OCI-LY7 (cell line): ENCODE measurements around the gene DMAC1.

Experiments used
- EZH2phosphoT487 ChIP-seq: fragments of 200-600 bp; sonication (generic); IDR thresholded peaks from 2 replicates; pipeline ENCODE4 v1.6.1; 2018; ENCODE audit warnings: low read depth, borderline replicate concordance, mild to moderate bottlenecking, mixed run types, antibody characterized with exemption, low read length, moderate library complexity, mixed read lengths
- TF ChIP-seq, protein P1 (sequence below): fragments of 200-600 bp; sonication (generic); conservative IDR thresholded peaks from 2 replicates; pipeline ENCODE4 v1.5.1; 2014; ENCODE audit warnings: mild to moderate bottlenecking, antibody characterized with exemption, low read length, moderate library complexity, mixed read lengths

DNA sequence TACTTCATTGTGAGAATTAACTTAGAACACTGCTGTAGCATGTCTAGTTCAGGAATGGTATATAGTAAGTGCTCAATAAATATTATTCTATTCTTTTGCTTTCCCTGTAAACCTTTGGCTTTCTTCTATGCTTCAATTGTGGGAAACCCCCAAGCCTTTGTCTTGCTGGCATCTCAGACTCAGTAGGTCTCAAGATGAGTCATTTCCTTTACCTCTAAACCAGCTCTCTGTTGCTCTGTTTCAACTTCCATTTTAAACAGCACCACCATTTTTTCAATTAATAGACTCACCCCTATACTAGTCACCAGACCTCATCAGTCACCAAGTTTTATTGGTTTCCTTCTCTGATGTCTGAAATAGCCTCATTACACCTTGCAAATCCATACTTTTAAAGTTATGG is 43.5 kb downstream of the DMAC1 start:
- TF ChIP-seq, protein P1, sequence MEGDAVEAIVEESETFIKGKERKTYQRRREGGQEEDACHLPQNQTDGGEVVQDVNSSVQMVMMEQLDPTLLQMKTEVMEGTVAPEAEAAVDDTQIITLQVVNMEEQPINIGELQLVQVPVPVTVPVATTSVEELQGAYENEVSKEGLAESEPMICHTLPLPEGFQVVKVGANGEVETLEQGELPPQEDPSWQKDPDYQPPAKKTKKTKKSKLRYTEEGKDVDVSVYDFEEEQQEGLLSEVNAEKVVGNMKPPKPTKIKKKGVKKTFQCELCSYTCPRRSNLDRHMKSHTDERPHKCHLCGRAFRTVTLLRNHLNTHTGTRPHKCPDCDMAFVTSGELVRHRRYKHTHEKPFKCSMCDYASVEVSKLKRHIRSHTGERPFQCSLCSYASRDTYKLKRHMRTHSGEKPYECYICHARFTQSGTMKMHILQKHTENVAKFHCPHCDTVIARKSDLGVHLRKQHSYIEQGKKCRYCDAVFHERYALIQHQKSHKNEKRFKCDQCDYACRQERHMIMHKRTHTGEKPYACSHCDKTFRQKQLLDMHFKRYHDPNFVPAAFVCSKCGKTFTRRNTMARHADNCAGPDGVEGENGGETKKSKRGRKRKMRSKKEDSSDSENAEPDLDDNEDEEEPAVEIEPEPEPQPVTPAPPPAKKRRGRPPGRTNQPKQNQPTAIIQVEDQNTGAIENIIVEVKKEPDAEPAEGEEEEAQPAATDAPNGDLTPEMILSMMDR = no peak
- TF ChIP-seq EZH2phosphoT487 = no peak
